IMR-90 (cell line): ENCODE results near the gene DIPK1B. TPM values are rescaled to one million over a fixed set of nuclear protein-coding genes. Genes with fewer than 3 reads are reported as not detected.

Source experiments
- ATAC-seq: fragments of 200-7000 bp; cut with Tn5 transposase; 2 replicates; pipeline ENCODE4 v1.9.1; 2020; ENCODE audit warnings: low read depth, mild to moderate bottlenecking, moderate library complexity
- BruUV-seq: library from RNA; stranded (reverse); fragments of 400-500 nt; replicated peaks from 2 replicates; lab custom pipeline; 2021; lab: Mats Ljungman, UMichigan
- CTCF ChIA-PET: fragments of 300-600 bp; formaldehyde crosslinking; extraction: SDS; loops from one replicate; lab custom pipeline; 2021; ENCODE audit warnings: antibody characterized with exemption; lab: Yijun Ruan, JAX
- POLR2A ChIA-PET: fragments of 300-600 bp; sonication (Branson Sonifier 250); formaldehyde crosslinking; loops from one replicate; lab custom pipeline; 2022; ENCODE audit warnings: antibody characterized with exemption; ENCODE audit not compliant: unreplicated experiment; lab: Charles Lee
- DNase-seq: peaks from one replicate; pipeline ENCODE4 v3.0.0; 2013
- H2AFZ ChIP-seq: replicated peaks from 2 replicates; pipeline ENCODE3; 2013; ENCODE audit warnings: low read length, mild to moderate bottlenecking; ENCODE audit not compliant: poor library complexity
- H2AK5ac ChIP-seq: 2 replicates; pipeline ENCODE4 v1.6.1; 2013; ENCODE audit warnings: low read depth, low read length, inconsistent platforms
- H2AK9ac ChIP-seq: replicated peaks from 2 replicates; pipeline ENCODE3; 2013; ENCODE audit warnings: mild to moderate bottlenecking, low read depth, low read length, moderate library complexity; ENCODE audit not compliant: poor library complexity
- H2BK120ac ChIP-seq: 2 replicates; pipeline ENCODE4 v1.6.1; 2013; ENCODE audit warnings: low read depth, low read length, inconsistent platforms
- H2BK15ac ChIP-seq: 3 replicates; pipeline ENCODE4 v1.6.1; 2013; ENCODE audit warnings: low read depth, low read length, inconsistent platforms
- H2BK20ac ChIP-seq: 2 replicates; pipeline ENCODE4 v1.6.1; 2013; ENCODE audit warnings: low read depth, mild to moderate bottlenecking, inconsistent platforms, low read length, moderate library complexity
- H2BK5ac ChIP-seq: 2 replicates; pipeline ENCODE4 v1.6.1; 2013; ENCODE audit warnings: mild to moderate bottlenecking, low read depth, low read length, inconsistent platforms; ENCODE audit not compliant: poor library complexity, severe bottlenecking
- H3K14ac ChIP-seq: replicated peaks from 2 replicates; pipeline ENCODE4 v1.6.1; 2013; ENCODE audit warnings: low read depth, low read length, inconsistent platforms
- H3K18ac ChIP-seq: 2 replicates; pipeline ENCODE4 v1.6.1; 2013; ENCODE audit warnings: low read depth, low read length, control low read depth
- H3K23ac ChIP-seq: 2 replicates; pipeline ENCODE4 v1.6.1; 2013; ENCODE audit warnings: low read depth, low read length, inconsistent platforms
- H3K27ac ChIP-seq: 2 replicates; pipeline ENCODE4 v1.5.1; 2013; ENCODE audit warnings: mild to moderate bottlenecking, control low read depth, low read length; ENCODE audit not compliant: insufficient read depth
- H3K27me3 ChIP-seq: 2 replicates; pipeline ENCODE4 v1.6.1; 2013; ENCODE audit warnings: low read length; ENCODE audit not compliant: control insufficient read depth, insufficient read depth
- H3K36me3 ChIP-seq: 2 replicates; pipeline ENCODE4 v1.6.1; 2013; ENCODE audit warnings: low read length, mixed read lengths; ENCODE audit not compliant: control insufficient read depth, insufficient read depth
- H3K4ac ChIP-seq: 2 replicates; pipeline ENCODE4 v1.6.1; 2013; ENCODE audit warnings: low read depth, low read length, inconsistent platforms
- H3K4me1 ChIP-seq: 2 replicates; pipeline ENCODE4 v1.6.1; 2013; ENCODE audit warnings: low read length, mixed read lengths; ENCODE audit not compliant: control insufficient read depth, insufficient read depth
- H3K4me2 ChIP-seq: 2 replicates; pipeline ENCODE4 v1.6.1; 2013; ENCODE audit warnings: low read depth, mild to moderate bottlenecking, control low read depth, low read length, moderate library complexity
- H3K4me3 ChIP-seq: 2 replicates; pipeline ENCODE4 v1.5.1; 2013; ENCODE audit warnings: low read depth, mild to moderate bottlenecking, control low read depth, low read length, moderate library complexity; ENCODE audit not compliant: insufficient read depth
- H3K56ac ChIP-seq: 2 replicates; pipeline ENCODE4 v1.6.1; 2013; ENCODE audit warnings: low read length, inconsistent platforms; ENCODE audit not compliant: insufficient read depth; ENCODE audit errors: extremely low read depth
- H3K79me1 ChIP-seq, 2 experiments: 2 replicates each; pipeline ENCODE4 v1.6.1; 2013; ENCODE audit warnings: low read length in 2 of 2, inconsistent platforms in 1 of 2, low read depth in 1 of 2
- H3K9ac ChIP-seq: 2 replicates; pipeline ENCODE4 v1.6.1; 2013; ENCODE audit warnings: low read depth, low read length, control low read depth
- H3K9me1 ChIP-seq: 2 replicates; pipeline ENCODE4 v1.6.1; 2013; ENCODE audit warnings: low read length, inconsistent platforms; ENCODE audit not compliant: insufficient read depth
- H3K9me3 ChIP-seq: 2 replicates; pipeline ENCODE4 v1.6.1; 2013; ENCODE audit warnings: low read length; ENCODE audit not compliant: control insufficient read depth, insufficient read depth
- H4K20me1 ChIP-seq: 2 replicates; pipeline ENCODE4 v1.6.1; 2013; ENCODE audit warnings: low read length, inconsistent platforms; ENCODE audit not compliant: insufficient read depth
- H4K5ac ChIP-seq: 2 replicates; pipeline ENCODE4 v1.6.1; 2013; ENCODE audit warnings: mild to moderate bottlenecking, low read depth, low read length, control low read depth
- H4K8ac ChIP-seq, 2 experiments: 2 replicates each; pipeline ENCODE4 v1.6.1; 2013; ENCODE audit warnings: low read depth in 2 of 2, low read length in 2 of 2, control low read depth in 1 of 2, inconsistent platforms in 1 of 2
- H4K91ac ChIP-seq: 2 replicates; pipeline ENCODE4 v1.6.1; 2013; ENCODE audit warnings: low read depth, low read length, inconsistent platforms; ENCODE audit not compliant: insufficient read depth
- BHLHE40 ChIP-seq: fragments of 150-350 bp; IDR thresholded peaks from 2 replicates; pipeline ENCODE4 v1.6.1; 2016; ENCODE audit warnings: mild to moderate bottlenecking, low read depth, low read length
- CHD1 ChIP-seq: IDR thresholded peaks from 2 replicates; pipeline ENCODE4 v1.6.1; 2012; ENCODE audit warnings: low read depth, low read length, improper control_type of control experiment
- FOS ChIP-seq: fragments of 150-350 bp; IDR thresholded peaks from 2 replicates; pipeline ENCODE4 v1.6.1; 2016; ENCODE audit warnings: low read depth, low read length
- MXI1 ChIP-seq: IDR thresholded peaks from 2 replicates; pipeline ENCODE4 v1.6.1; 2012; ENCODE audit warnings: low read depth, mild to moderate bottlenecking, low read length, moderate library complexity, borderline replicate concordance
- POLR2A ChIP-seq: IDR thresholded peaks from 2 replicates; pipeline ENCODE4 v1.6.1; 2012; ENCODE audit warnings: mild to moderate bottlenecking, low read depth, low read length
- RAD21 ChIP-seq: IDR thresholded peaks from 2 replicates; pipeline ENCODE4 v1.6.1; 2012; ENCODE audit warnings: low read length, improper control_type of control experiment
- RFX5 ChIP-seq: IDR thresholded peaks from 2 replicates; pipeline ENCODE4 v1.8.0; 2012; ENCODE audit warnings: low read depth, mild to moderate bottlenecking, low read length, moderate library complexity
- WGBS, 2 experiments: methylation state at CpG; one replicate each; pipeline versions ENCODE4 v1.1.5 to v1.1.7; 2013; ENCODE audit warnings: missing lambda C conversion rate in 2 of 2; ENCODE audit not compliant: insufficient read length in 1 of 2; ENCODE audit errors: extremely low coverage in 2 of 2; 5-methylcytosine and 5-hydroxymethylcytosine counted together
- dilution Hi-C: fragments of 300-500 bp; cut with HindIII; formaldehyde crosslinking; loops from one replicate; pipeline ENCODE4 v1.14.3; 2018; ENCODE audit warnings: low sequenced_read_pairs; ENCODE audit not compliant: unreplicated experiment
- in situ Hi-C: fragments of 300-500 bp; cut with MboI; formaldehyde crosslinking; loops from 3 replicates; pipeline ENCODE4 v1.14.3; 2019; ENCODE audit warnings: low sequenced_read_pairs, inconsistent platforms, mixed read lengths
- intact Hi-C: fragments of 100-400 bp; cut with micrococcal nuclease; formaldehyde crosslinking; loops from 2 replicates; pipeline ENCODE4 v1.10.0; 2022
- polyA plus RNA-seq, 3 experiments: library from polyadenylated mRNA; depleted of rRNA; stranded (reverse); fragments of >200 nt; gene quantifications; 2 replicates each; pipeline ENCODE4 v1.2.3, GENCODE V29; 2012; ENCODE audit warnings: low replicate concordance in 1 of 3
- total RNA-seq: library from RNA; depleted of rRNA; stranded (reverse); fragments of >200 nt; gene quantifications from 2 replicates; pipeline ENCODE4 v1.2.3, GENCODE V29; 2012
- TF ChIP-seq, protein P1 (sequence below): conservative IDR thresholded peaks from 2 replicates; pipeline ENCODE4 v1.5.1; 2012; ENCODE audit warnings: mild to moderate bottlenecking, low read depth, low read length, improper control_type of control experiment

The DIPK1B gene
- total and polyA plus RNA-seq, 2 of the 4 experiments (the other 2 are of a cell fraction) = 3.4 to 7.1 TPM

DNA sequence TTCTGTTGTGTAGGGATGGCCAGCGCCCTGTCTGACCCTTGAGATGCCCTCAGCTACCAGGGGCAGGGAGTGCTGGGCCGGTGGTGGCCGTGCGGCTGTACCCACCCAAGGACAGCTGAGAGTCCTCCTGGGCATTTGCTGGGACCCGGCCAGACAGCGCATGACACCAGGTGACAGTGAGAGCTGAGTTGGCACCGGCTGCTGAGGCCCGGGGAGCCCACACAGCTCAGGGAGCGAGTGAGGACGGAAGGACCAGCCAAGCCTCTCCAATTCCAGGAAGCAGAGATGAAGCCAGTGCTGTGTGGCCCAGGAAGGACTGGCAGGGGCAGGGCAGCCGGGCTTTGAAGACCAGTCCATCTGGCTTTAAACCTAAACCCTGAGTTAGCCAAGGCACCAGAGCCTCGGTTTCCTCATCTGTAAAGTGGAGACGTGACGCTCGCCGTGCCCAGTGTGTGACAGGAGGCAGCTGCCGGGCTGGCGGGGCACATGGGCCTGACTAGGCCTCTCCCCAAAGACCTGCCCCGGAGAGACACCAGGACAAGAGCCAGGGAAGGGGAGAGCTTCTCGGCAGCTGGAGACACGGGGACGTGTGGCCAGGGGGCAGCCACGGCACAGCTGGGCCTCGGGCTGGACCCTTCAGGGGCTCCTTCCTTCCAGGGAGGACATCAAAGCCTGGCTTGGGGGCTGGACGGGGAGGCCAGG lies 22.1 kb upstream of the DIPK1B start:
- H2AFZ ChIP-seq = no peak overlapping the region
- TF ChIP-seq BHLHE40 (no peak), RFX5 (no peak), FOS (no peak), MXI1 (no peak), RAD21 (no peak), CHD1 (no peak), POLR2A (no peak)
- TF ChIP-seq, protein P1, sequence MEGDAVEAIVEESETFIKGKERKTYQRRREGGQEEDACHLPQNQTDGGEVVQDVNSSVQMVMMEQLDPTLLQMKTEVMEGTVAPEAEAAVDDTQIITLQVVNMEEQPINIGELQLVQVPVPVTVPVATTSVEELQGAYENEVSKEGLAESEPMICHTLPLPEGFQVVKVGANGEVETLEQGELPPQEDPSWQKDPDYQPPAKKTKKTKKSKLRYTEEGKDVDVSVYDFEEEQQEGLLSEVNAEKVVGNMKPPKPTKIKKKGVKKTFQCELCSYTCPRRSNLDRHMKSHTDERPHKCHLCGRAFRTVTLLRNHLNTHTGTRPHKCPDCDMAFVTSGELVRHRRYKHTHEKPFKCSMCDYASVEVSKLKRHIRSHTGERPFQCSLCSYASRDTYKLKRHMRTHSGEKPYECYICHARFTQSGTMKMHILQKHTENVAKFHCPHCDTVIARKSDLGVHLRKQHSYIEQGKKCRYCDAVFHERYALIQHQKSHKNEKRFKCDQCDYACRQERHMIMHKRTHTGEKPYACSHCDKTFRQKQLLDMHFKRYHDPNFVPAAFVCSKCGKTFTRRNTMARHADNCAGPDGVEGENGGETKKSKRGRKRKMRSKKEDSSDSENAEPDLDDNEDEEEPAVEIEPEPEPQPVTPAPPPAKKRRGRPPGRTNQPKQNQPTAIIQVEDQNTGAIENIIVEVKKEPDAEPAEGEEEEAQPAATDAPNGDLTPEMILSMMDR = no peak
- H3K18ac ChIP-seq = no peak overlapping the region
- no peak overlapping the region for H2BK20ac ChIP-seq
- no peak overlapping the region for H3K14ac ChIP-seq
- no peaks in the 10 kb centered on the region for H3K9me3 ChIP-seq
- 71% methylated on average over 21 of the region's 25 CpGs; no CpG with 5 or more reads in 1 of the 2 experiments for WGBS, 2 experiments
- dilution Hi-C loops = no loop called here
- no peaks in the 10 kb centered on the region for H3K36me3 ChIP-seq
- H3K4me3 ChIP-seq = no peak overlapping the region
- H3K56ac ChIP-seq = no peak overlapping the region
- H3K27ac ChIP-seq = no peak overlapping the region
- H3K79me1 ChIP-seq = peaks cover 6 to 9% of the 10 kb centered on the region in 2 experiments; a peak in 3 of 4 replicates
- intact Hi-C loops = no loop called here
- H3K9ac ChIP-seq = no peak overlapping the region
- no peak overlapping the region for H2AK5ac ChIP-seq
- DNase-seq = no peak
- ATAC-seq = no peak
- no peak overlapping the region for H4K91ac ChIP-seq
- peaks cover 4% of the 10 kb centered on the region for H3K4me1 ChIP-seq
- in situ Hi-C loops = no loop called here
- no peak overlapping the region for H2BK15ac ChIP-seq
- no peak overlapping the region for H2BK120ac ChIP-seq
- no TSS peak for BruUV-seq
- POLR2A ChIA-PET = no interaction called here
- H2AK9ac ChIP-seq = no peak overlapping the region
- no peak overlapping the region for H4K8ac ChIP-seq
- H4K5ac ChIP-seq = no peak overlapping the region
- no peaks in the 10 kb centered on the region; the same call in 1 of the 2 replicates for H3K27me3 ChIP-seq
- H2BK5ac ChIP-seq = no peak overlapping the region
- H3K4ac ChIP-seq = no peak overlapping the region
- no peak overlapping the region for H3K23ac ChIP-seq
- CTCF ChIA-PET = no interaction called here
- H3K4me2 ChIP-seq = no peak overlapping the region
- H3K9me1 ChIP-seq = no peaks in the 10 kb centered on the region
- no peaks in the 10 kb centered on the region for H4K20me1 ChIP-seq
